ENCODE measurements around the gene KDM2B. TPM values are rescaled to one million over a fixed set of nuclear protein-coding genes. Genes with fewer than 3 reads are reported as not detected.

The KDM2B gene
- total RNA-seq, 4 donors from 2014 or later: 20.7 to 26.3 (median 23.9) TPM

DNA sequence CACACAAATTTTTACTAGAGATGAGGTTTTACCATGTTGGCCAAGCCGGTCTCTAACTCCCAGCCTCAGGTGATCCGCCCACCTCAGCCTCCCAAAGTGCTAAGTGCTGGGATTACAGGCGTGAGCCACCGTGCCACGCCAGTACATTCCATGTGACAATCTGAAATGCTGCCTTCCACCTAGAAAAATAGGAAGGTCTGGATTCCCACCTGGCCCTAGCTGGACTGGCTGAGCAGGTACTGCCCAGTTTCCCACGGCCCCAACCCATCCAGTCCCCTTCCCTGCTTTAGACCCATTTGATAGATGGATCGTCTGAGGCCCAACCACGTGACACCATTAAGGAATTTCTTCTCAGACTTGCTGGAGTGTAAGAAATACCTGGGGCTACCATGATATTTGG is 55.4 kb downstream of the KDM2B start:
- Histone ChIP-seq H3K27me3 (no peaks in the 10 kb centered on the region), H3K4me3 (no peak overlapping the region), H3K27ac (no peak overlapping the region), H3K36me3 (peaks cover 0 to 20% (median 0%) of the 10 kb centered on the region in 3 donors), H3K4me1 (peaks cover 1 to 3% (median 1%) of the 10 kb centered on the region in 3 donors), H3K9me3 (no peaks in the 10 kb centered on the region)
- WGBS, 2 donors: 91 to 95% methylated on average over 4 to 8 of the region's 8 CpGs
- intact Hi-C loops (cut with DNase I): no loop called here
- TF ChIP-seq, protein P1, sequence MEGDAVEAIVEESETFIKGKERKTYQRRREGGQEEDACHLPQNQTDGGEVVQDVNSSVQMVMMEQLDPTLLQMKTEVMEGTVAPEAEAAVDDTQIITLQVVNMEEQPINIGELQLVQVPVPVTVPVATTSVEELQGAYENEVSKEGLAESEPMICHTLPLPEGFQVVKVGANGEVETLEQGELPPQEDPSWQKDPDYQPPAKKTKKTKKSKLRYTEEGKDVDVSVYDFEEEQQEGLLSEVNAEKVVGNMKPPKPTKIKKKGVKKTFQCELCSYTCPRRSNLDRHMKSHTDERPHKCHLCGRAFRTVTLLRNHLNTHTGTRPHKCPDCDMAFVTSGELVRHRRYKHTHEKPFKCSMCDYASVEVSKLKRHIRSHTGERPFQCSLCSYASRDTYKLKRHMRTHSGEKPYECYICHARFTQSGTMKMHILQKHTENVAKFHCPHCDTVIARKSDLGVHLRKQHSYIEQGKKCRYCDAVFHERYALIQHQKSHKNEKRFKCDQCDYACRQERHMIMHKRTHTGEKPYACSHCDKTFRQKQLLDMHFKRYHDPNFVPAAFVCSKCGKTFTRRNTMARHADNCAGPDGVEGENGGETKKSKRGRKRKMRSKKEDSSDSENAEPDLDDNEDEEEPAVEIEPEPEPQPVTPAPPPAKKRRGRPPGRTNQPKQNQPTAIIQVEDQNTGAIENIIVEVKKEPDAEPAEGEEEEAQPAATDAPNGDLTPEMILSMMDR (IDR thresholded peaks at IDR 0.05): no peak
- no peak for TF ChIP-seq POLR2A (IDR thresholded peaks at IDR 0.05)
- no peak for DNase-seq

DNA sequence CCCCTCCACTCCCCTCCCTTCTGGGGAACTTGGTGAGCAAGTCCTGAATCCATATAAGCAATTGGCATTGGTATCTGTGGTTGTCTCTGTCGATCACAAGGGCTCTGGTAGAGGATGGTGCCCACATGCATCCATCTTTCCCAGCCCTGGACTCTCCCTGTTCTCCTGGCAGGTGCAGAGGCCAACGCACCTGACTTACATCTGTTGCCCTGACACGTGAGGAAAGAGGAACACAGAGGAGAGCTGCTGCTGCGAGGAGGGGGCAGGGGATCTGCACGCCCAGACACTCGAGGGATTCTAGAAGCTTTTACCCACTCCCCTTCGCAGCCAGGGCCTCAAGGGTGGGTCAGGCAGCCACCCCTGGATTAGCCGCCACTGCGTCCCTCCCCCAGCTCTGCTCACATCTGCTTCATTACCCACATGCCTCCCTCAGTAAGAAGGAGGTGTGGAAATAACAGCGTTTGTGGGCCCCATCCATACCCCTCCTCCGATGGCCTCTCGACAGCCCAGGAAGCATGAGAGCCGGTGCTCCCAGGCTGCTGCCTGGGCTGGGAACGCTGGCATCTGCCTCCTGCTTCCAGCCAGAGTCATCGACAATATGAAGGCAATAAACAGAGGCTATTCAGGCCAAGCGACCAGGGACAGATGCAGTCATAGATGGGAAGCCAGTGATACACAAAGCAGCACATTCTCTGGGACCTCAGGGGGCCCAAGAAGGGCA is 56.5 kb downstream of the KDM2B start:
- DNase-seq: no peak
- Histone ChIP-seq H3K36me3 (peaks cover 0 to 31% (median 0%) of the 10 kb centered on the region in 3 donors), H3K9me3 (no peaks in the 10 kb centered on the region), H3K27ac (no peak overlapping the region), H3K4me1 (no peaks in the 10 kb centered on the region), H3K4me3 (no peak overlapping the region), H3K27me3 (no peaks in the 10 kb centered on the region)
- no peak for TF ChIP-seq POLR2A (IDR thresholded peaks at IDR 0.05)
- TF ChIP-seq, protein P1 (IDR thresholded peaks at IDR 0.05): no peak
- intact Hi-C loops (cut with DNase I): no loop called here
- 78 to 89% methylated on average over 5 of the region's 16 CpGs for WGBS, 2 donors

DNA sequence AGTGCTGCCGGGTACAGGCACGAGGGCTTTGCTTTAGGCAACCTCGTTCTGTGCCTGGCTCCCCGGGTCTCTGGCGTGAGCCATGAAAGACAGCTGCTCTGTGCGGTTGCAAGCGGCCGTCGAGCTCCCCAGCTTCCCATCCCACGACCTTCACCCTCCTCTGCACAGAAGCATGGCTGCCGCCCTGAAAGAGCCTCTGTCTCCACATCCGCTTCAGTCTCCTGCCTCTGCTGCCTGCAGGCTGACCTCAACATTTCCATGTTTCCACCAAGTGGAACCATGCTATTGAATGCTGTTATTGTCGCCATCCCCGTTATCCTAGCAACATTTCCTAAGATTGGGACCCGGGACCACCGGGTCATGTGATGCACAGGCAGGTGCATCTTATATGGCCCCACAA is 57.1 kb downstream of the KDM2B start:
- WGBS, 2 donors: 85 to 88% methylated on average over 9 to 16 of the region's 16 CpGs
- Histone ChIP-seq H3K9me3 (no peaks in the 10 kb centered on the region), H3K4me1 (no peaks in the 10 kb centered on the region), H3K36me3 (peaks cover 0 to 37% (median 0%) of the 10 kb centered on the region in 3 donors), H3K4me3 (no peak overlapping the region), H3K27ac (no peak overlapping the region), H3K27me3 (no peaks in the 10 kb centered on the region)
- intact Hi-C loops (cut with DNase I): no loop called here
- TF ChIP-seq POLR2A (IDR thresholded peaks at IDR 0.05): no peak
- TF ChIP-seq, protein P1 (IDR thresholded peaks at IDR 0.05): no peak
- DNase-seq: no peak

DNA sequence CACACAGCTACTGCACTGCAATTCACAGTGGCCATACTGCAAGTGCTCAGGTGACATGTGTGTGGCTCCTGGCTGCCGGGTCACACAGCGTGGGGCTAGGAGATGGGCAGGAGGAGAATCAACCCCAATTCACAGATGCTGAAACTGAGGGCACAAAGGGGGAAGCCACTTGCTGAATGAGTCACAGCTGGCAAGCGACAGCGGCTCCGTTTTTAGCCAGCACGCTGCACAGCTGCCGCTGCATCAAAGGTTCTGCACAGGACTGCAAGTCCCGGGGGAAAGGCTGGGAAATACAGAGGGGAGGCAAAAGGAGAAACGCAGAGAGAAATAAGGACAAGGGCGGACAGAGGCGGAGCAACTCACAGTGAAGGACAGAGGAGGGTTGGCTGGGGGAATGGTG is 57.9 kb downstream of the KDM2B start:
- 71 to 73% methylated on average over 11 of the region's 11 CpGs for WGBS, 2 donors
- no peak for DNase-seq
- peaks cover 0 to 37% (median 0%) of the 10 kb centered on the region in 3 donors for H3K36me3 ChIP-seq
- intact Hi-C loops (cut with DNase I): no loop called here
- TF ChIP-seq, protein P1 (IDR thresholded peaks at IDR 0.05): no peak
- TF ChIP-seq POLR2A (IDR thresholded peaks at IDR 0.05): no peak
- H3K9me3 ChIP-seq: no peaks in the 10 kb centered on the region
- H3K4me1 ChIP-seq: no peaks in the 10 kb centered on the region
- H3K27me3 ChIP-seq: no peaks in the 10 kb centered on the region
- H3K4me3 ChIP-seq: no peak overlapping the region
- no peak overlapping the region for H3K27ac ChIP-seq

DNA sequence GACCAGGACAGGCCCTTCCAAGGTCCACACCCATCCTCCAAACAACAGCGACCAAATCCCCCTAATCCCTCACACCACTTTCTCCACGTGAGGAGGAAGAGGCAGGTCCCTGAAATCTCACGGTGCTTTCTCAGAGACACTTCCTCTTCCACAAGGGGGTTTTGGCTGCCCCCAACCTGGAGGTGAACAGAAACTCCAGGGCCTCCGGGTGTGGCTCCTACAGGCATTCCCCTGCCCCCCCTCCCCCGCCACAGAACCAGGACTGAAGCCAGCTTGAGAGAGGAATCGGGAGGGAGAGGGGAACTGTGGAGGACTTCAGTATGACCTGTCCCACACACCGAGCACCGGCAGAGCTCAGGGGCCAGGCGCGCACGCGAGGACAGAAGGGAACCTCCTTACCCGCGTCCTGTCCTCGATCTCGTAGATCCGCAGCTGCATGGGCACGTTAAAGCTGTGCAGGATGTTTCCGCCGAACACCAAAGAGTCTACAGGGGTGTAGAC is 60.2 kb downstream of the KDM2B start:
- peaks cover 0 to 34% (median 0%) of the 10 kb centered on the region in 3 donors for H3K36me3 ChIP-seq
- intact Hi-C loops (cut with DNase I): no loop called here
- TF ChIP-seq, protein P1 (IDR thresholded peaks at IDR 0.05): no peak
- no peak for TF ChIP-seq POLR2A (IDR thresholded peaks at IDR 0.05)
- no peaks in the 10 kb centered on the region for H3K27me3 ChIP-seq
- no peak overlapping the region for H3K27ac ChIP-seq
- no peak overlapping the region for H3K4me3 ChIP-seq
- H3K4me1 ChIP-seq: no peaks in the 10 kb centered on the region
- no peaks in the 10 kb centered on the region for H3K9me3 ChIP-seq
- no peak for DNase-seq
- 28 to 78% methylated on average over 3 to 18 of the region's 20 CpGs for WGBS, 2 donors

Measured in esophagus squamous epithelium (tissue), 5 donors.